HEK293T (cell line): ENCODE results near the gene PSTPIP1.

ENCODE experiments used
- CTBP1 ChIP-seq: fragments of 450-650 bp; IDR thresholded peaks from 2 replicates; pipeline ENCODE4 v1.6.1; 2016; ENCODE audit warnings: borderline replicate concordance
- FOXM1 ChIP-seq: fragments of 450-650 bp; IDR thresholded peaks from 2 replicates; pipeline ENCODE4 v1.6.1; 2017; ENCODE audit warnings: mild to moderate bottlenecking, borderline replicate concordance
- SUZ12 ChIP-seq: fragments of 450-650 bp; IDR thresholded peaks from 2 replicates; pipeline ENCODE4 v1.6.1; 2016; ENCODE audit warnings: mild to moderate bottlenecking

- TF ChIP-seq FOXM1 (no peak), SUZ12 (no peak), CTBP1 (no peak)
Measured at GRCh38 chr15:77042955-77043920, 48.3 kb downstream of the PSTPIP1 start.
